HS-27A (cell line): ENCODE data around the gene GPR17.

Experiments used
- DNase-seq: peaks from one replicate; pipeline ENCODE4 v3.0.0-alpha.2; 2012; ENCODE audit warnings: low read depth, missing footprints

Gene GPR17

GRCh38 chr2:127694986-127695385 is 49.0 kb downstream of the GPR17 start:
- no peak for DNase-seq

GRCh38 chr2:127695491-127696472 is 49.8 kb downstream of the GPR17 start:
- no peak for DNase-seq

DNA sequence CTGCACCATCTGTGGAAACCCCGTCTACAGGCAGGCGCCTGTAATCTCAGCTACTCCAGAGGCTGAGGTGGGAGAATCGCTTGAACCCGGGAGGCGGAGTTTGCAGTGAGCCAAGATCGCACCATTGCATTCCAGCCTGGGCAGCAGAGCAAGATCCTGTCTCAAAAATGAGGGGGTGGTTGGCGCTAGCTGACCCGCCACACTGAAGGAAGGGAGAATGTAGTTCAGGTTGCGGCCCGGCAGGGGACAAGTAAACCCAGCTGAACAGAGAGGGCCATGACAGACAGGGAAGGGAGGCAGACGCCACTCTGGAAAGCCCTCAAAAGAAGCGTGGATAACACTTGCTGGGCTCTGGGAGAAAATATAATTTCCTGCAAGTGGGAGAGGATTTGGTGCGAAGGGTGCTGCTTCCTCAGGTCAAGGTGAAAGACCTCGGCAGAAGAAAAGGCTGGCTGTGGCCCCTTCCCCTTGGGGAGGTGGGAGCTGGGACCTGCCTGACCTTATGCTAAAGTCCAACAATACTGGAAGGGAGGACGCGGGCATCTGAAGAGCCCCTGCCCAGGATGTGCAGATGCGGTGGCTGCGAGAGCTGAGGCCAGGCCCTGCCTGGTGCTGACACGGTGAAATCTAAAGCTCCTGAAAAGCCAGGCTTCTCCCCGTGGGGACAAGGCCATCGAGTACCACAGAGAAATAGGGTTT is 51.7 kb downstream of the GPR17 start:
- DNase-seq = no peak

GRCh38 chr2:127698553-127699355 is 52.8 kb downstream of the GPR17 start:
- no peak for DNase-seq

DNA sequence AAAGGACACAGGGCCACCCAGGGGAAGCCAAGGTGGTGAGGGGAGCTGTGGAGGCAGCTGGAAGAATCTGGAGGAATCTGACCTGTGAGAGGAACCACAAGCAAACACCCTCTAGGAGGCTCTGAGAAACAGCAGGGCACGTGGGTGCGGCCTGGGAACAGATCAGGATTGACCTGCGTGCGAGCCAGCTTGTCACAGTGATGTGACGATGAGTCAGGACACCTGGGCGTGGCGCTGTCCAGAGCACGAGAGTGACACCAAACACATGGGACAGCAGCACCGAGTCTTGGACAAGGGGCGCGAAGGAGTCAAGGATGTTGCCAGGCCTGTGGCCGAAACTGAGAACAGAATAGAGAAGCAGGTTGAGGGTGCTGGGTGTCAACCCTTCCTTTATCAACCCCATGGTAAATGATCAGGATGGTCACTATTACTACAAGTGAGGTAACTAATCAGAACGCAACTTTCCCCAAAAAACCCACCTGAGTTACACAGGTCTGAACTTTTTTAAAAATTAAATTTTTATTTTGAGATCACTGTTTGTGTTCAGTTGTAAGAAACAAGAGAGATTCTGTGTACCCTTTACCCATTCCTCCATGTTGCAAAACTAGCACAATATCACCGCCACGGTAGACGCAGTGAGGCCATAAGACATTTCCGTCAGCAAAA is 54.7 kb downstream of the GPR17 start:
- no peak for DNase-seq

GRCh38 chr2:127701193-127701650 is 55.3 kb downstream of the GPR17 start, which contains the start of gene SFT2D3:
Gene SFT2D3, plus strand, starts transcription at chr2:127701497. Its CDS starts 32 bp downstream, at chr2:127701529.
- peak; percentile 95 for DNase-seq

GRCh38 chr2:127701651-127702394 is 55.9 kb downstream of the GPR17 start:
- DNase-seq = peak; percentile 74
